ENCODE data around the gene C11orf68. TPM values are rescaled to one million over a fixed set of nuclear protein-coding genes. Genes with fewer than 3 reads are reported as not detected.
A peak's percentile ranks its signal among the peaks of the same experiment; 100 is the strongest.
"Not testable (repeated sequence)": the region's sequence is repeated elsewhere in the genome, so short reads cannot be mapped to it uniquely, and the experiment has no call there.

C11orf68 gene
- polyA plus RNA-seq, 1 experiment: 81.9 TPM

DNA sequence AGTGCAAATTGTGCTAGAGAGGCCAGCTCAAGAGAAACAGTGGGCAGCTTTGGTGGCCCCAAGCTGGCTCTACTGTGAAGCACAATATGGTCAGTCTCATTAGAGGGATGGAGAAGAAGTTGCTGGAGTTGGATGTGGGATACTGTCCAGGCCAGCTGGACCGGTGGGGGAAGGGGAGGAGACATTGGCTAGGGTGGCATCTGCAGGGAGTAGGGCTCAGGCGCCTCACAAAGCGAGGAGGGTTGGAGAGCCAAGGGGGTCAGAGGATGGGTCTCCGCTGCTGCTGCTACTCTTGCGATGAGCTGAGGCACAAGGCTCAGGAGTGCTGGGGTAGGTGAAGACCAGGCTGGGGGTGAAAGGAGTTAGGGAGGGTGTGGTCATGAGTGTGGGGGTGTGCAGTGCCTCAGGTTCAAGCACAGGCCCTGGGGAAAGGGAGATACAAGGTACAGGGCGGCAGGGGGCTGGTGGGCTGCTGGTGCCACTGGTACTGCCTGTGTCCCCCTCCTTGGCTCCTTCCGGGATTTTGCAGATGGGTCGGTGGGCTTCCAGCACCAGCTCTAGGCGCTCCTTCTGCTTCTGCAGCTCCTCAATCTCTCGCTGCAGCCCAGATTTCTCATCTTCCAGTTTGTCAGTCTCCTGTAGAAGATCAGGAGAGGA lies 26.1 kb downstream of the C11orf68 start:
- DNase-seq (ENCODE audit: low read depth): no peak
- no peak for TF ChIP-seq CTCF (IDR thresholded peaks at IDR 0.05; ENCODE audit: insufficient read depth, low read depth, low read length)
- CTCF ChIA-PET: interaction anchor here (1.0 to 11.7 kb wide), 6 partner anchors 6 to 98 kb away, joined by 3 to 130 read pairs (median 58); partner anchors contain the start of genes C11orf68, CCDC85B and FIBP
- POLR2A ChIA-PET: interaction anchor here (0.6 kb wide), 1 partner anchor 113 kb away, joined by 10 read pairs; no protein-coding TSS in a partner anchor
- peaks cover 7% of the 10 kb centered on the region for H3K36me3 ChIP-seq (ENCODE audit: control insufficient read depth, insufficient read depth, low read length)
- H3K4me3 ChIP-seq (ENCODE audit: low read depth, low read length): peak overlapping the region; percentile 75; the same call in 1 of the 2 replicates
- no peaks in the 10 kb centered on the region for H3K27me3 ChIP-seq (ENCODE audit: control insufficient read depth, insufficient read depth, low read length)

GRCh38 chr11:65892137-65892540 lies 26.7 kb downstream of the C11orf68 start:
- peak overlapping the region; percentile 75 for H3K4me3 ChIP-seq (ENCODE audit: low read depth, low read length)
- H3K27me3 ChIP-seq (ENCODE audit: control insufficient read depth, insufficient read depth, low read length); POLR2A ChIA-PET; DNase-seq (ENCODE audit: low read depth); H3K36me3 ChIP-seq (ENCODE audit: control insufficient read depth, insufficient read depth, low read length): not testable (repeated sequence)
- CTCF ChIA-PET: interaction anchor here (1.3 to 11.7 kb wide), 5 partner anchors 13 to 98 kb away, joined by 4 to 130 read pairs (median 57); partner anchors contain the start of genes C11orf68, CFL1 and MUS81

DNA sequence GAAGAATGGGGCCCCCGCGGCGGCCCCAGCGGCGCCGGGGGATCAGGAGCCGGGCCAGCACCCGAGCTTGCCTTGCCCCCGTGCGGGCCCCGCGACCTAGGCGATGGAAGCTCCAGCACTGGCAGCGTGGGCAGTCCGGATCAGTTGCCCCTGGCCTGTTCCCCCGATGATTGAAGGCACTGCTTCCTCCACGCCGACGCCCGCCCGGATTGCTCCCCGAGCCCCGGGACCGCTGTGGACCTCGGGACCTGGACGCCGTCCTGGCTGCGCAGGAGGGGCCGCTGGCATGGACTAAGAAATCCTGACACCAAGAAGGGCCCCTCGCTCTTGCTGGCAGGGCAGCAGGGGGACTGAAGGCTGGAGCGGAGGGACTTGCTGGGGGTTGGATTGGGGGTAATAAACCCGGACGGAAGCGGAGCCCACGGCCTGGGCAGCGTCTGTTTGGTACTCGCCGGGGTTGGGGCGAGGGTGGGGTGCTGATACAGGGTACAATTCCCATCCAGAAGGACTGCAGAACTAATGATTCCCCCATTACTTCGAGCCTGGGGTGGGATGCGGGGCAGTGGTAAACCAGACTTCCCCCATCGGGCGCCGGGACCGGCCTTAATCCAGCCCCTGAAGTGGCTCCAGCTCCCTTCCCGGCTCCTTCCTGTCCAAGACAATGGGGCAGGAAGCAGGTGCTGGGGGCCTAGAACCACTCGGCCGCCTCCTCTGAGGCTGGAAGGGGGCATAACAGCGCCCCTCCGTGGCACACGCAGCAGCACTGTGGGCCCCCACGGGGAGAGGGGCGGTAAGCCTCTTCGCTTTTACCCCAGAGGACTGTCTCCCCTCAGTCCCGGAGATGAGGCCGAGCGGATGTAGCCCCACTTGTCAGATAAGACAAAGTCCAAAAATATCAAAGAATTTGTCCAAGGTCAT lies 27.4 kb downstream of the C11orf68 start:
- ChIA-PET CTCF (interaction anchor here (0.7 to 11.7 kb wide), 11 partner anchors 7 to 179 kb away, joined by 4 to 130 read pairs (median 44); partner anchors contain the start of genes C11orf68, CFL1, FOSL1 and KAT5), POLR2A (interaction anchor here (0.6 to 2.5 kb wide), 4 partner anchors 7 to 32 kb away, joined by 3 to 19 read pairs (median 3); partner anchors contain the start of gene FOSL1)
- TF ChIP-seq CTCF (IDR thresholded peaks at IDR 0.05; ENCODE audit: insufficient read depth, low read depth, low read length): peak; percentile 38
- no peak for DNase-seq (ENCODE audit: low read depth)
- peak overlapping the region; percentile 75 for H3K4me3 ChIP-seq (ENCODE audit: low read depth, low read length)
- H3K36me3 ChIP-seq (ENCODE audit: control insufficient read depth, insufficient read depth, low read length): peaks cover 9% of the 10 kb centered on the region
- H3K27me3 ChIP-seq (ENCODE audit: control insufficient read depth, insufficient read depth, low read length): no peaks in the 10 kb centered on the region

- Histone ChIP-seq H3K36me3 (ENCODE audit: control insufficient read depth, insufficient read depth, low read length) (peaks cover 10% of the 10 kb centered on the region), H3K4me3 (ENCODE audit: low read depth, low read length) (peak within 1 kb of the TSS; percentile 75), H3K27me3 (ENCODE audit: control insufficient read depth, insufficient read depth, low read length) (no peaks in the 10 kb centered on the region)
- CTCF ChIA-PET: interaction anchor here (0.6 to 11.7 kb wide), 15 partner anchors 8 to 179 kb away, joined by 3 to 130 read pairs (median 17); partner anchors contain the start of genes AP5B1, C11orf68, CFL1 and FOSL1
- DNase-seq (ENCODE audit: low read depth): peak; percentile 84
- no peak for TF ChIP-seq CTCF (IDR thresholded peaks at IDR 0.05; ENCODE audit: insufficient read depth, low read depth, low read length)
- POLR2A ChIA-PET: interaction anchor here (0.5 to 2.5 kb wide), 15 partner anchors 8 to 238 kb away, joined by 3 to 19 read pairs (median 5); partner anchors contain the start of genes CFL1, FOSL1 and RELA
Measured at GRCh38 chr11:65890324-65891218, 28.3 kb downstream of the C11orf68 start, which contains the start of gene CCDC85B. Gene CCDC85B (plus strand): TSS chr11:65890673. CDS start chr11:65890784, 111 bp downstream.
